Cardiac fibroblast (primary cell): Measurements from ENCODE around the gene CD72.
"Not testable (repeated sequence)": the region's sequence is repeated elsewhere in the genome, so short reads cannot be mapped to it uniquely, and the experiment has no call there.

ENCODE experiments used
- DNase-seq, 2 donors: peaks; one replicate each; pipeline versions ENCODE4 v3.0.0 to v3.0.0-alpha.2; 2010; ENCODE audit warnings: low read depth in 2 of 2
- H3K4me3 ChIP-seq, 2 donors: replicated peaks in 1 of 2; 1 replicate in 1 of 2; 2 replicates in 1 of 2; pipeline ENCODE4 v1.5.1; 2011; ENCODE audit warnings: low read depth in 2 of 2, low read length in 2 of 2, mild to moderate bottlenecking in 2 of 2, moderate library complexity in 1 of 2
- TF ChIP-seq, protein P1 (sequence below): IDR thresholded peaks from one replicate; pipeline ENCODE4 v1.5.1; 2011; ENCODE audit warnings: low read depth, mild to moderate bottlenecking, low read length, inconsistent platforms

The CD72 gene

GRCh38 chr9:35612843-35613242 lies 5.4 kb downstream of the CD72 start:
- TF ChIP-seq, protein P1, sequence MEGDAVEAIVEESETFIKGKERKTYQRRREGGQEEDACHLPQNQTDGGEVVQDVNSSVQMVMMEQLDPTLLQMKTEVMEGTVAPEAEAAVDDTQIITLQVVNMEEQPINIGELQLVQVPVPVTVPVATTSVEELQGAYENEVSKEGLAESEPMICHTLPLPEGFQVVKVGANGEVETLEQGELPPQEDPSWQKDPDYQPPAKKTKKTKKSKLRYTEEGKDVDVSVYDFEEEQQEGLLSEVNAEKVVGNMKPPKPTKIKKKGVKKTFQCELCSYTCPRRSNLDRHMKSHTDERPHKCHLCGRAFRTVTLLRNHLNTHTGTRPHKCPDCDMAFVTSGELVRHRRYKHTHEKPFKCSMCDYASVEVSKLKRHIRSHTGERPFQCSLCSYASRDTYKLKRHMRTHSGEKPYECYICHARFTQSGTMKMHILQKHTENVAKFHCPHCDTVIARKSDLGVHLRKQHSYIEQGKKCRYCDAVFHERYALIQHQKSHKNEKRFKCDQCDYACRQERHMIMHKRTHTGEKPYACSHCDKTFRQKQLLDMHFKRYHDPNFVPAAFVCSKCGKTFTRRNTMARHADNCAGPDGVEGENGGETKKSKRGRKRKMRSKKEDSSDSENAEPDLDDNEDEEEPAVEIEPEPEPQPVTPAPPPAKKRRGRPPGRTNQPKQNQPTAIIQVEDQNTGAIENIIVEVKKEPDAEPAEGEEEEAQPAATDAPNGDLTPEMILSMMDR = no peak
- H3K4me3 ChIP-seq = no peak overlapping the region
- no peak for DNase-seq

GRCh38 chr9:35612066-35612465 lies 6.1 kb downstream of the CD72 start:
- not testable (repeated sequence) for DNase-seq, H3K4me3 ChIP-seq

- peak; percentile 63 for DNase-seq
- TF ChIP-seq, protein P1 = peak; percentile 79
- no peak overlapping the region for H3K4me3 ChIP-seq
Observed at GRCh38 chr9:35611230-35611797, 6.9 kb downstream of the CD72 start.

- no peak for DNase-seq
- H3K4me3 ChIP-seq = no peak overlapping the region
- TF ChIP-seq, protein P1 = no peak
Observed at GRCh38 chr9:35609820-35610163, 8.4 kb downstream of the CD72 start.

DNA sequence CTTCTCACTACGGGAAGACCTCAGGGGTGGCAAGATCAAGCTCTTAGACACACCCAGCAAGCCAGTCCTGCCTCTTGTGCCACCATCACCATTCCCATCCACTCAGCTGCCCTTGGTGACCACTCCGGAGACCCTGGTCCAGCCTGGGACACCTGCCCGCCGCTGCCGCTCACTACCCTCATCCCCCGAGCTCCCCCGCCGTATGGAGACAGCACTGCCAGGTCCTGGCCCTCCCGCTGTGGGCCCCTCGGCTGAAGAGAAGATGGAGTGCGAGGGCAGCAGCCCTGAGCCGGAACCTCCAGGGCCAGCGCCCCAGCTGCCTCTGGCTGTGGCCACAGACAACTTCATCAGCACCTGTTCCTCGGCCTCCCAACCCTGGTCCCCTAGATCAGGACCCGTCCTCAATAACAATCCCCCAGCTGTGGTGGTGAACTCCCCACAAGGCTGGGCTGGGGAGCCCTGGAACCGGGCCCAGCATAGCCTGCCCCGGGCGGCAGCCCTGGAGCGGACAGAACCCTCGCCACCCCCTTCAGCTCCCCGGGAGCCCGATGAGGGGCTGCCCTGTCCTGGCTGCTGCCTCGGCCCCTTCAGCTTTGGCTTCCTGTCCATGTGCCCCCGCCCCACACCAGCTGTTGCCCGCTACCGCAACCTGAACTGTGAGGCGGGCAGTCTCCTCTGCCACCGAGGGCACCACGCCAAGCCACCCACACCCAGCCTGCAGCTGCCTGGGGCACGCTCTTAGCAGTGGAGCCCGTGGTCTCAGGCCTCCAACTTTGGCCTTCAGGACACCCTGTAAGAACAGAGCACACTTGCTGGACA lies 9.0 kb downstream of the CD72 start:
- TF ChIP-seq, protein P1 = no peak
- H3K4me3 ChIP-seq = no peak overlapping the region
- DNase-seq = no peak

GRCh38 chr9:35608221-35608620 lies 10.0 kb downstream of the CD72 start:
- no peak for DNase-seq
- no peak overlapping the region for H3K4me3 ChIP-seq
- TF ChIP-seq, protein P1 = no peak

DNA sequence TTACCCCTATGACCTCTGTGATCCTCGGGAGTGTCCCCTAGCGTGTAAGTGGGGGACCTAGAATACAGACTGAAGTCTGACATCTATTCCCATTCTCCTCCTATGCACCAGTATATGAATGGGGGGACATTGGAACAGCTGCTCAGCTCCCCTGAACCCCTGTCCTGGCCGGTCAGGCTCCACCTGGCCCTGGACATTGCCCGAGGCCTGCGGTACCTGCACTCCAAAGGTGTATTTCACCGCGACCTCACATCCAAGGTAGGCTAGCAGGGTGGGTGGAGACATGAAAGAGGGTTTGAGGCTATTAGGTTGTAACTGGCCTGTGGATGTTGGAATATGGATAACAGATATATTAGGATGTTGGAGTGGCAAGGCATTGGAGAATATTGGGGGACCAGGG lies 11.5 kb downstream of the CD72 start:
- peak overlapping the region in 1 of 2 donors; percentile 69 for H3K4me3 ChIP-seq
- TF ChIP-seq, protein P1 = no peak
- no peak for DNase-seq
